IMR-90 (cell line): ENCODE data around the gene SPTB.

Experiments used
- BHLHE40 ChIP-seq: fragments of 150-350 bp; IDR thresholded peaks from 2 replicates; pipeline ENCODE4 v1.6.1; 2016; ENCODE audit warnings: mild to moderate bottlenecking, low read depth, low read length
- CTCF ChIP-seq: conservative IDR thresholded peaks from 2 replicates; pipeline ENCODE4 v1.5.1; 2012; ENCODE audit warnings: mild to moderate bottlenecking, low read depth, low read length, improper control_type of control experiment
- FOS ChIP-seq: fragments of 150-350 bp; IDR thresholded peaks from 2 replicates; pipeline ENCODE4 v1.6.1; 2016; ENCODE audit warnings: low read depth, low read length
- MAFK ChIP-seq: IDR thresholded peaks from 2 replicates; pipeline ENCODE4 v1.6.1; 2012; ENCODE audit warnings: low read depth, low read length, improper control_type of control experiment
- MAZ ChIP-seq: IDR thresholded peaks from 2 replicates; pipeline ENCODE4 v1.6.1; 2012; ENCODE audit warnings: low read depth, mild to moderate bottlenecking, low read length, improper control_type of control experiment, moderate library complexity, borderline replicate concordance
- MXI1 ChIP-seq: IDR thresholded peaks from 2 replicates; pipeline ENCODE4 v1.6.1; 2012; ENCODE audit warnings: low read depth, mild to moderate bottlenecking, low read length, moderate library complexity, borderline replicate concordance
- NFE2L2 ChIP-seq: fragments of 150-350 bp; IDR thresholded peaks from 2 replicates; pipeline ENCODE4 v1.6.1; 2016; ENCODE audit warnings: low read depth, mild to moderate bottlenecking, low read length
- POLR2A ChIP-seq: IDR thresholded peaks from 2 replicates; pipeline ENCODE4 v1.6.1; 2012; ENCODE audit warnings: mild to moderate bottlenecking, low read depth, low read length
- RAD21 ChIP-seq: IDR thresholded peaks from 2 replicates; pipeline ENCODE4 v1.6.1; 2012; ENCODE audit warnings: low read length, improper control_type of control experiment
- RCOR1 ChIP-seq: IDR thresholded peaks from 2 replicates; pipeline ENCODE4 v1.6.1; 2012; ENCODE audit warnings: mild to moderate bottlenecking, low read length, improper control_type of control experiment; ENCODE audit not compliant: insufficient replicate concordance
- RFX5 ChIP-seq: IDR thresholded peaks from 2 replicates; pipeline ENCODE4 v1.8.0; 2012; ENCODE audit warnings: low read depth, mild to moderate bottlenecking, low read length, moderate library complexity
- SMC3 ChIP-seq: fragments of 150-350 bp; IDR thresholded peaks from 2 replicates; pipeline ENCODE4 v1.6.1; 2016; ENCODE audit warnings: low read depth, mild to moderate bottlenecking, antibody characterized with exemption, low read length, moderate library complexity
- USF2 ChIP-seq: fragments of 150-350 bp; IDR thresholded peaks from 2 replicates; pipeline ENCODE4 v1.6.1; 2017; ENCODE audit warnings: mild to moderate bottlenecking, antibody characterized with exemption, low read length, low read depth

GRCh38 chr14:64769096-64770020 is 110.3 kb downstream of the SPTB start:
- TF ChIP-seq CTCF = no peak
- no peak for TF ChIP-seq MXI1
- TF ChIP-seq POLR2A = no peak
- no peak for TF ChIP-seq FOS
- TF ChIP-seq RCOR1 = no peak
- TF ChIP-seq MAFK = no peak
- TF ChIP-seq USF2 = no peak
- TF ChIP-seq RAD21 = no peak
- TF ChIP-seq SMC3 = no peak
- TF ChIP-seq NFE2L2 = no peak
- TF ChIP-seq RFX5 = no peak
- no peak for TF ChIP-seq BHLHE40
- no peak for TF ChIP-seq MAZ
